Superior temporal gyrus (tissue), 1 donor: Measurements from ENCODE around the gene TNRC6C.
A peak's percentile ranks its signal among the peaks of the same experiment; 100 is the strongest.

Source experiments
- DNase-seq: peaks from one replicate; pipeline ENCODE4 v3.0.0-alpha.2; 2016; ENCODE audit errors: extremely low spot score

Gene TNRC6C

DNA sequence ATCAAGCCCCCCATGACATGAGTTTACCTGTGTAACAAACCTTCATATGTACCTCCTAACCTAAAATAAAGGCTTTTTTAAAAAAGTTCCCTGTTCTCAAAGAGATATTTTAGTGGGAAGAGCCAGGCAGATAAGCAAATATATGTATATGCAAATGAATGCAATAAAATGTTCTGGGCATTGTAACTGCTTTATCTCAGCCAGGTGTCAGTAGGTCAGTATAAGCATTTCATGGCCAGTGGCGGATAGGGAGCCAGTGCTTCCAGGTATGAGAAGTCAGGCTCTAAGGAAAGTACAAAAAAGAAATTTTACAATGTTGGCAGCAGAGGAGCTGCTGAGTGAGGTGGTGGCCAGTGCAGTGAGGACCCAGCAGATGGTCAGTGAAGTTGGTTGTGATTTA is 53.9 kb downstream of the TNRC6C start:
- DNase-seq: no peak

DNA sequence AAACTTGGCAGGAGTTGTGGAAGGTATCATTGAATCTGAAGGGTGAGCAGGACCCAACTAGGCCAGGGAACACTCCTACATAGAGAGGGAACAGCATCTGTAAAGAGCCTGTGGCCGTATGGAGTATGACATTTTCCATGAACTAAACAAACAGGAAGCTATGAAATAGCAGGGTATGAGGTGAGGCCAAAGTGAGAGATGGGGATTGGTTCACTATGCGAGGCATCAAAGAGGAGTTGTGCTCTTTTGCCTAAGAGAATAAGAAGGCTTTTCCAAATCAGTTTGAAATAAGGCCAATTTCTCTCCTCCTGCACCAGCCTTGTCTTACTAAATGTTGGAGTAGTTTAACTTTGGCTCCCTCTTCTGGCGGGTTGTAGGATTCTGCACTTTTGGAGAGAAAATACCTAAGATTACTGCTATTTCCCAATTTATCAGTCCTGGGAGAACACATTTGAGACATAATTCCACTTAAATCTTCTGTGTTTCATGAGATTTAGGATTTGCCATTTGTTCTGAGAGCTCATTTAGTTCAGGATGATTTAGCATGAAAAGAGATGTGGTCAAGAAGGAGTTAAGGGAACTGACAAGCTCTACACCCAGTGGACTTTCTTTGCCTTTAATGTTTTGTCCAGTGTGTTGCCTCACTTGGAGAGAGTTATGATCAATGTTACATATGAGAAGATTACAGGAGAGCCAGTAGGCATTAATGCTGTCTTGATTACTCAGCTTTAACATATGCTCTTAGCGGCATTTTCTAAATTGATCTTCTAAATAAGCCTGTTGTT is 55.4 kb downstream of the TNRC6C start:
- peak; percentile 97 for DNase-seq

DNA sequence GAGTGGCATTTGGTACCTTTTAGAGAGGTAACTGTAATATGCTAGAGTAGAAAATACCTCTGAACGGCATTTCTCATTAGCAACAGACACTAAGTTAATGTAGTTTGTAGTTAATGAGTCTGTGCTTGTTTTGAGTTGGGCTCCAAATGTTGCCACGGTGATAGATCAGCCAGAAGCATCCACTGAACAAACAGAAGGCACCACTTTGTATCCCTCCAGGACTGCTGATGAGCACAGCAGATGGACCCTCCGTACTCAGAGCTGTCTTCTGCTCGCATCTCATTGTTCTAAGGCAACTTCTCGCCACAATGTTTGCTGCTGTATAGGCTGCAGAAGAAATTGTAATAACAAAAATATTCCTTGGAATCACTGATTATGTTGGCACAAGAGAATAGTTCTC is 56.1 kb downstream of the TNRC6C start:
- DNase-seq: no peak

DNA sequence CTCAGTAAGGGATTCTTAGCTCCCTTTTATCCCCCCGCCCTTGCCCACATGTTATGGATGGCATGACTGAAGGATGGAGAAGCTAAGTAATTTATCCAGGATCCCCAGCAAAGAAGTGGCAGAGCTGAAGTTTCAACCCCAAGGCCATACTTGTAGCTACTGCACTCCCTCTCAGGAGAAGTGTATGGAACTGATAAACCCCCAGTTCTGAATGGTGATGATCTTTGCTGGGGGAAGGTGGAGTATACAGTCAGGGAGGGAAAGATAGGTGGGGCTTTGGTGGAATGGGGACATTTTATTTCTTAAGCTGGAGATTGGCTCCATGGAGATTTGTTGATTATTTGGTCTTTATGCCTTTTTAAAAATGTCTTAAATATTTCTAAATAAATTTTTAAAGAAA is 58.3 kb downstream of the TNRC6C start:
- no peak for DNase-seq

DNA sequence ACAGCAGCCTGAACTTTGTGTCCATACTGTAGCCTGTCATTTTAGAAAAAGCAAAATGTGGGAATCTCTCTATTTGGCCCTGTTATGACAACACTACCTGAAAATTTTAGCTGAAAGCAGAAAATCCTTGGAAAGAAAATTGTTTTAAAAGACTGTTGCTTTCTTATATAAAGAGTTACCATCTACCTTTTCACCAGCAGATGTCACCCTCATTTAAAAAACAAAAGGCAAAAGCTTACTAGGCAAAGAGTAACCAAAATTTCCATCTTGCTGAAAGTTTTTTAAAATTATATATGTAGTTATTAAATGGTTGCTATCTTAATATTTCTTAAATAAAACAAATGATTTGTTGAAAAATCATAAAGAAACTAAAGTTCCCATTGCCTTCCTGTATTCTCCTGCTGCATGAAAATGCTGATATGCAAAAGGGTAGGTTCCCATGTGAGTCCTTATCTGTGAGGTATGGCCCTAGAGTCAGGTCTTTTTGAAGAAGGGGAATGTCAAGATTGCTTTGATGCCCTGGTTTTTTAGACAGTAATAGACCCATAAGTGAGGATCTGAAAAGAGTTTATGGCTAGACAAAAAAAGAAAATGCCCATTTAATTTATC is 61.0 kb downstream of the TNRC6C start:
- peak; percentile 83 for DNase-seq

DNA sequence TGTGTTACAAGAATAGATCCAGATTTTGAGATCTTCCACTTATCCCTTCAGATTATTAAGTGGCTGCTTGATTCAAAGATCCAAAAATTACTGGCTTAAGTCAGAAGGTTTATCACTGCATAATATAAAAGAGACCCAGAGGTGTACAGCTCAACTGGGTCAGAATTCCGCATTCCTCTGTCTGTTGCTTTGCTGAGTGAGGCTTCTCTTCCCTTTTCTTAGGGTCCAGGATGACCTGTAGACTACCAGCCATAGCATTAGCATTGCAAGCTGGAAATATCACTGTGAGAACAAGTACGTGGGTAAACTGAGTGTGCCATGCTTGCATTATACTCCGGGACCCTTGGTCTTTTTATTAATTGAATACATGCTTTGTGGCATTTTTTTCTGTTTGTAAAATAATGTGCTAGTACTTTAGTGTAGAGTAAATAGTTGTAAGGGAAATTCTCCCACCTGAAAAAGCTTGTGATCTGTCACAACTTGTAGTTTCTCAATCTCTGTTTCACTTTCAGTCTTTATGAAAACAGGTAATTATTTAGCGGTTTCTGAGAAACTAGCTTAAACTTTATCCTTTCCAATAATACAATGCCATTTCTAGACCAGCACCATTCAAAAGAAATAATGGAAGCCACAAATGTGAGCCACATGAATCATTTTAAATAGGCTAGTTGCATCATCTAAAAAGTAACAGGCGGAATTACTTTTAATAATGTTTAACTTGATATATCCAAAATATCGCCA is 61.6 kb downstream of the TNRC6C start:
- DNase-seq: no peak

DNA sequence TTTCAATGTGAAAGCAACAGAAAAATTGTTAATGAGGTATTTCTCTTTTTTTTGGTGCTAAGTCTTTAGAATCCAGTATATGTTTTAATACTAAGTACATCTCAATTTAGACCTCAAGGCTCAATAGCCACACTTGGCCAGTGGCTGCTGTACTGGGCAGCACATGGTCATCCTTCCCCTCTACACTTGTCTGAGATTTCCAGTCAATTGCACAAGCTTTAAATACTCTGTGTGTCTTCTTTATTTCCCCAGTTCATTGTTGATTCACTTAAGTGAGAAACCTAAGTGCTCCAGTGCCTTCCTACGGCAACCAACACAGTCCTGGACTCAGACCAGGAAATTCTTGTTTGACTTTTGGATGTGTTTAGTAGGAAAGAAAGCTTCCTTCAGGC is 62.2 kb downstream of the TNRC6C start:
- no peak for DNase-seq

DNA sequence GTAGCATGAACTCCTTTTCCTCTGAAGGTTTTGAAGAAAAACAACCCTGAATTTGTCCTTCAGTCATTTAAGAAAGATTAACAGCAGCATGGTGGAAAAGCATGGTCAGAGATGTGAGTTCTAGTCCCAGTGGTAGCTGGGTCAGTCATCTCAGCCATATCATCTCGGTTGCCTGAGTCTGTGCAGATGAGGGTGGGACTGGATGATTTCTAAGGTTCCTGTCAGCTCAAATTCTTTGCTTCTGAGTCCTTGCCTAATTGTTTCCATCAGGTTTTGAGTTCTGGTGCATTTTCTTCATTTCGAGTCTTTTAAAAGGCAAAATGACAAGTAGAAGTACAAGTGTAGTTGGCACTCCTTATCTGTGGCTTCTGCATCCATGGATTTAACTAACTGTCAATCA is 63.9 kb downstream of the TNRC6C start:
- DNase-seq: no peak

DNA sequence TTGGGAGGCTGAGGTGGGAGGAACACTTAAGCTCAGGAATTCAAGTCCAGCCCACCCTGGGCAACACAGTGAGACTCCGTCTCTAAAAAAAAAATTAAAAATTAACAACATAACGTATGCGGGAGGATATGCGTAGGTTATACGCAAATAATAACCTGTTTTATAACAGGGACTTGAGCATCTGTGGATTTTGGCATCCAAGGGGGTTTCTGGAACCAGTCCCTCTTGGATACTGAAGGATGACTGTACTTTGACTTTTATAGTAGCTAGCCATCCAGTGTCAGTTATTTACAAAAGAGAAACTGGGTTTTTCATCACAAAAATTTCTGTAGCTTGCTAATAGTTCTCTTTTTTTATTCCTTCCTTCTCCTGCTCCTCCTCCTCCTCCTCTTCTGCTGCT is 64.5 kb downstream of the TNRC6C start:
- DNase-seq: no peak

DNA sequence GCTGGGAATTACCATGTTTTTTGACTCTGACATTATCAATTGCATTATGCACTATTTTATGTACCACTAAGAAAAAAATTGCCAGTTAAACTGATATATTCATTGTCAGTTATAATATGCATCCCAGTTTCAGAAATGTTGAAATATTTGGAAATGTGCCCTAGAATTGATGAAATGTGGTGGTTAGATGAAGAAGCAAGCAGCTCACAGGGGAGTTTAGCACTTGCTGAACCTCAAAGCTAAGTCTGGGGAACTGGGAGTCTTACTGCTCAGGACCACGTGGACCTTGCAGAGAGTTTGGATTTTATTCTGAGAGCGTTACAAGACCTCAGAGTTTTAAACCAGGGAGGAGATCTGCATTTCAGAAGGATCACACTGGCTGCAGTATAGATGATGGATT is 67.9 kb downstream of the TNRC6C start:
- no peak for DNase-seq

DNA sequence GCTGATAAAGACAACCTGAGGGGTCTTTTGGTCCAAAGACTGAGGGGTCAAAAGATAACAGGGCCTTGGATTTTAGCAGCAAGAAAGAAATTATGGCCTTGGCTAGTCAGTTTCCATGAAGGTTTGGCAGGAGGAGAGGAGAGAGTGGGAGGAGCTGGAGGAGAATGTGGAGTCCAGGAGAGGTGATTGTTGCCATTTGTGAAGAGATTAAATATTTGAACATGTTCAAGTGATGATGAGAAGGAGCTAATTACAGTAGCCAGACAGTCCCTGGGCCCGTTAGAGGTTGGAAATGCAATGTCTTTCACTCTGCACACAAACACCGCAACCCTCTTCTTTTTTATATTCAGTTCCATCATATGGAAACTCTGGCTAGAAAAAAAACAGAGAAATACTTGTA is 68.6 kb downstream of the TNRC6C start:
- no peak for DNase-seq

DNA sequence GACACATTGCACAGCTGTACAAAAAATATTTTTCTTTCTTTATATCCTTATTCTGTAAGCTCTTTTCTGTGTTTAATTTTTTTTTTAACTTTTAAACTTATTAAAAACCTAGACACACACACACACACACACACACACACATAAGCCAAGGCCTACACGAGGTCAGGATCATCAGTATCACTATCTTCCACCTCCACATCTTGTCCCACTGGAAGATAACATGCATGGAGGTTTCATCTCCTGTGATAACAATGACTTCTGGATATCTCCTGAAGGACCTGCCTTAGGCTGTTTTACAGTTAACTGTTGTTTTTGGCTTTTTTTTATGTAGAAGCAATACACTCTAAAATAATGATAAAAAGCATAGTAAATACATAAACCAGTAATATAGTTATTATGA is 71.2 kb downstream of the TNRC6C start:
- no peak for DNase-seq

DNA sequence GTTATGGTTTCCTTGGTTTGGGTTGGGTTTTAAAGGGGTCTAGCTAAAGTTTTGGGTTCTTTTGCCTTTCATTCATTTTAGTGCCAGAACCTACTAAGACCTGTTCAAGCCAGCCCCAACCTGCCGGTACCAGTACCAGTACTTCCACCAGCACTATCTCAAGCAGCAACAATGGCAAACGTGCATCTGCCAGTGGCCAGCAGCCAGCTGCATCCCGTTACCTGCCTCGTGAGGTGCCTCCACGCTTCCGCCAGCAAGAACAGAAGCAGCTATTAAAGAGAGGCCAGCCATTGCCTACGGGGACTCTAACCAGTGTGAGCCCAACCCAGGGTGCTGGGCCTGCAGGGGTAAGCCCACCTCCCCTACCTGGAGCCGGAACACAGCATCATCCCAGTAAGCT is 72.9 kb downstream of the TNRC6C start:
- DNase-seq: no peak

DNA sequence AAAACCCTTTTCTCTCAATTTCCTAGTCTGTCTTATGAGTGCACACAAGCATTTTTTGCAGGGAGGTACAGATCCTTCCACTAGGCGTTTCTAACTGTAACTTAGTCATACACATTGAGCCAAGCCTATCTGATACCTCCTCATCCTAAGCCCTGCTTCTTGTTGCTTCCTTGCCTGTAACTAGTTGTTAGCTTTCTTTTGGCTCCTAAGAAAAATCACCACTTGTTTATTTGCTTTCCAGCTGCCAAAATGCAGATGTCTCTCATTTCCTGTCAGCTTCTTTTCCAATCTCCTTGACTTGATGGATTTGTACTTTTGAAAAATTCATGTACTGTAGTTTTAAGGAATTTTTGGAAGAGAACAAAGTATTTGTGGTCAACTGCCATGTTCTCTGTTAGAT is 73.7 kb downstream of the TNRC6C start:
- no peak for DNase-seq

DNA sequence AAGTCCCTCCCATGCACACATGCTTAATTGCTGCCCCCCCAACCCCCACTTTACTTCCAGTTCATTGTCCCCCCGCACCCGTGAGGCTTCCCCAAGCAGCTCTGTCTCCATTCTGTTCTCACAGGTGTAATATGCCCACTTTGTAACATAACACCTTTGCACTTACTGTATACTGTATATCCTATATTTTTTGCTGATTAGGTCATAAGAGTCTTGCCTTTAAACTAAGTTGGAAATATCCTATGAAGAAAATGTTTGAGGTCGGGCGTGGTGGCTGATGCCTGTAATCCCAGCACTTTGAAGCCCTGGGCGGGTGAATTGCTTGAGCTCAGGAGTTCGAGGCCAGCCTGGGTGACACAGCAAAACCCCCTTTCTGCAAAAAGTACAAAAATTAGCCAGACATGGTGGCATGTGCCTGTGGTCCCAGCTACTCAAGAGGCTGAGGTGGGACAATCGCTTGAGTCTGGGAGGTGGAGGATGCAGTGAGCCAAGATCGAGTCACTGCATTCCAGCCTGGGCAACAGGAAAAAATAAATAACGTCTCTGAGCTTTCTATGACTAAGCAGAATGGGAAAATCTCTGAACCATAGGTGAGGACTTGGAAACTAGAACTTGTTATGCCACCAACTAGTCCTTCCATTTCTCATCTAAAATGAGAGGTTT is 76.1 kb downstream of the TNRC6C start:
- no peak for DNase-seq

DNA sequence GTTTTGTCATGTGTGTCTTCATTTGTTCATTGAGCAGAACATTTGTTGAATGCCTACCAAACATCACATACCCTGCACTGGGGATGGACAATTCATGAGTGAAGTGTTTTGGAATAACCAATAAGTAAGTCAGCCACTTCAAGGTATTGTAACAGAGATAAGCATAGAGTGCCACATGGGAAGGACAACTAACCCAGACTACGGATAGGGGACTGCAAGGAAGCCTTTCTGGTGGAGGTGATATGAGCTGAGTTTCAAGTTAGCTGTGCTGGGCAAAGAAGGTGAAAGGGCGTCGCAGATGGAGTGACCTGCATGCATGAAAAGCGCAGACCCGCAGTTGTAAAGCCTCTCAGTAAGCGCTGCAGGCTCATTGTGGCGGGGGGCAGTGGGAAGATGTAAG is 78.8 kb downstream of the TNRC6C start:
- no peak for DNase-seq

DNA sequence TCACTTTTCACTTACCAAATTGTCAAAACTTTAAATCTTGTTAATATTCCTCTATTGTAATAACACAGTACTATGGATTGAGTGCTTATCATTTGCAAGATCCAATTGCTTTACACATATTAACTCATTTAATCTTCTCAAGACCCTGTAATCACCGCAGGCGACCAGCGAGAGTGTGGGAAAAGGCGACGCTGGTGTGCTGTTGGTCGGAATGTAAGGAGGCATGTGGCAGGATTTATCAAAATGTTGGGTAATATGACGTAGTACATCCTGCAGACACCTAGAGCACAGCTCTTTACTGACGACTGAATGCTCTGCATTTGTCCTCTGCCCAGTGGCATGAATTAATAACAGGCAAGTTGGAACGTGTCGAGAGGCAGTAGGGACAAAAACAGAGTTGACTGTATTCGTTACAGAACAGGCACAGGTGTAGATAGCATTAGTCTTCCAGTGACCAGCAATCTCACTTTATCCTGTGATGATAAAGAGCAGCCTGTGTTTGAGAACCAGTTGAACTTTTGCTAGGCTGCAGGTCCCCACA is 80.3 kb downstream of the TNRC6C start:
- DNase-seq: no peak

DNA sequence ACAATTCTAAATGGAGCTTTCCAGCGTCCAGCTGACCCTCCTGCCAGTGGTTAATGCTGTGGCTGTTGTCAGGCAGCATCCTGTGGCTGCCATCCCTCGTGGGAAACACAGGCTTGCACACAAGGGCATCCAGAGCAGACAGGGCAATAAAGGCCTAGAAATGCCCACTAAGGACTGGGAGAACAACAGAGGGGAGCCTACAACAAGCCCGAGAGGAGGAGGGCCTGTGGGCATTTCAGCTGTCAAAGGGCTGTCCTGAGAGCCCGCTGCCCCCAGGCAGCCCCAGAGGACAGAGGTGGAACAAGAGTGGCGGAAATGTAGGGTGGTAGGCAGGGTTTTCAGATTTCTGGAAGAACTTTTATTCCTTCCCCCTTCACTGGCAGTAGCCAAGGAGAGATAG is 81.1 kb downstream of the TNRC6C start:
- DNase-seq: no peak

DNA sequence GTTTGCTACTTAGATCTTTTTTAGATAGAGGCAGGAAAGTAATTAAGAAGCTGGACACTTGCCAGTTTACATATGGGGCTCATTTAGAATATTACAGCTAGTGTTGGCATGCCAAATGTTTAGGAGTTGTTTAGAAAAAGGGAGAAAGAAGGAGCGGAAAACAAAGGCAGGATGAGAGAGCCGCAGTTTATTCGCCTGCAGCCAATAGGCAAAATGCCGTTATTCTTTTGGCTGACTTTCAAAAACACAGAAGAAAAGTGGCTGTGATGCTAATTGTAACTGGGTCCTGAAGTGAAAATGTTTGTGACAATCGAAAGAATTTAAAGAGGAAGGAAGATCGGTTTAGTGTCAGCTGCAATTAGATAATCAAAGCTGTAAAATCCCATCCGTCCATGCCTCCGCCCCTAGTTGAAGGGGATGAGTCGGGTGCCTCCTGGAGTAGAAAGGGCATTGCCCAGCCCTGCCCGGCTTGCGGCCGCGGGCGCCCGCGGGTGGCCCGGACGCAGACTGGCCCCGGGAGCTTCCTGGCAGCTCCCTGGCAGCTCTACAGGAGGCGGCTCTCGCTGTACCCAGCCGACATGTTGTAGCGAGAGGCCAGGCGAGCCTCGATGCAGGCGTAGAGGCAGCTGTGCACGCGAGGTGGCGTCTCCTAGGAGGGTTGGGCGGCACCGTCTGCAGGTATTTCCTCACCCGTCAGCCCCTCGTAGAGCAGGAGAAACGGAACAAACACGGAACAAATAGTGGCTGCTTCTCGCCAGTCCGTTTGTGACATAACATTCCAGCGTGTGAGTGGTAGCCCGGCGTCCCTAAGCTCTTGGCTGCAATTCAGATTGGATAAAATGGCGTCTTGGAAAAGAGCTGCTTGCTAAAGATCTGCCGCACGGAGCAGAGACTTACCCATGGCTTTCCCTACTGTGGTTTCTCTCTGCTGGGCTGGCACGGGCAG is 82.2 kb downstream of the TNRC6C start:
- DNase-seq: peak; percentile 90

DNA sequence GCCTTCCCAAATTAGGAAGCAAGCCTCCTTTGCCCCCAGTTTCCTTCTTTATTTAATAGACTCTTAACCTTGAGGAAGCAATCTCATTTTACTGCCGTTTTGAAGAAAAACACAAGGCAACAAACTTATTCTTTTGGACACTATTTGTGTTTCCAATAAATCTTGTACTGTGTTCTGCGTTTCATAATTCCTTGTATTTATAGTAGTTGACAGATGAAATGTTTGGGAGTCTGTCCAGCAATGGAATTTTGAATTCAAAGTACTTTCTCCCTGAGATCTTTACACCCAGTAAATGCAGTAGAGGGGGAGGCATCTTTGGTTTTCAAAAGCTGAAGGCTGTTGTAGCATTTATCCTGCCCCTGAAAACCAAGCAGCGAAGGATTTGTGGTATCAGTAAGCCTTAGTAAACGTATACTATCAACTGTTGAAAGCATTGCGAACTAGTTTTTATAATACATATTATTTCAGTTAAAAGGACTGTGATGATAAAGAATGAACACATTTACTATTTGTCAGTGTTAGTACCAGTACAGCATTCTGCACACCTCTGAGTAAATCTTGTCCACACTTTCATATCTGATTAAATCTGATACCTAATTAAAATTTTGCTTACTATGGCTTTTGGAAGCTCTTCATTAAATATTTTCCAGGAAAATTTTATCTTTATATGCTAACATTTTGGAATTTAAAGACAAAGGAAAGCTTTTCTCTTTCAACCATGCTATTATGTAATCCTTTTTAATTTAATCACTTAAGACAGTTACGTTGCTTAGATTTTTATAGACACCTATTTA is 83.1 kb downstream of the TNRC6C start:
- DNase-seq: peak; percentile 91
